Measurements from ENCODE around the gene KLK1.
"Not testable (repeated sequence)": the region's sequence is repeated elsewhere in the genome, so short reads cannot be mapped to it uniquely, and the experiment has no call there.

KLK1 gene

GRCh38 chr19:50791594-50792271 is 31.9 kb downstream of the KLK1 start:
- no peak for FAIRE-seq

DNA sequence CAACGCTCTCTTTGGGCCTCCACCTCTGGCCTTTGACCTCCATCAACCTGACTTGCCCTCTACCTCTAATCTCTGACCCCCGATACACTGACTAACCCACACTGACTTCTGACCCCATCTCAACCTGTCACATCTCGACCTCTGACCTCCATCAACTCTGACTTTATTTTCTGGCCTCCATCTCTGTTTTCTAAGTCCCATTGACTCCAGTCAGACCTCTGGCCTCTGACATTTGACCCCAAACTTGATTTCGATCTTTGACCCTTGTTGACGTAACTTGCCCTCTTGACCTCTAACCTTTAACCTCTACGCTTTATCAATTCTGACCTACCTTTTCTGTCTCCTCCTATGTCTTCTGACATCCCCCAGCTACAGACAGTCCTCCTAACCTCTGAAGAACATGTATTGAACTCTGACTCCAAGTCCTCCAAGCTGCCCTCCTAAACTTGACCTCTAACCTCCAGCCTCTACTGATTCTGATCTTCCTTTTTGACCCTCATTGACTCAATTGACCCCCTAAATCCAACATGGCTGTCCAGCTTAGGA is 32.6 kb downstream of the KLK1 start:
- no peak for FAIRE-seq

GRCh38 chr19:50790396-50790795 is 33.2 kb downstream of the KLK1 start, which contains the start of gene ACP4:
ACP4 (plus strand) TSS chr19:50790415; CDS start chr19:50790415, 0 bp downstream.
- no peak for FAIRE-seq

DNA sequence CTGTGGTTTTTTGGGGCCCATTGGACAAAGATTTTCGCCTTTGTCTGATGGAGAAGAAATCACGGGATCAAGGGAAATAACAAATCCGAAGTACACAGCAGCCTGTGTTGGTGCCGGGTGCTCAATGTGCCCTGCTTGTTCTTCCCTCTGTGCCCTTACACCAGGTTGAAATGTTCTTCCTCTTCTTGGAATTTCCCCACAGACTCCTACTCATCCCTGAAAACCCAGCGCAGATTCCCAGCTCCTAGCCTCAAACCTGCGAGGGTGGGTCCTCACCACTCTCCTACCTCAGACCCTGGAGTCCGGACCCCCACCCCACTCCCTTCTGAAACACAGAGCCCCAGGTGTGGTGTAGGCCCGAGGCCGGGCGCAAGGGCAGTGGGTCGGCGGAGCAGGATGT is 38.3 kb downstream of the KLK1 start:
- no peak for FAIRE-seq

DNA sequence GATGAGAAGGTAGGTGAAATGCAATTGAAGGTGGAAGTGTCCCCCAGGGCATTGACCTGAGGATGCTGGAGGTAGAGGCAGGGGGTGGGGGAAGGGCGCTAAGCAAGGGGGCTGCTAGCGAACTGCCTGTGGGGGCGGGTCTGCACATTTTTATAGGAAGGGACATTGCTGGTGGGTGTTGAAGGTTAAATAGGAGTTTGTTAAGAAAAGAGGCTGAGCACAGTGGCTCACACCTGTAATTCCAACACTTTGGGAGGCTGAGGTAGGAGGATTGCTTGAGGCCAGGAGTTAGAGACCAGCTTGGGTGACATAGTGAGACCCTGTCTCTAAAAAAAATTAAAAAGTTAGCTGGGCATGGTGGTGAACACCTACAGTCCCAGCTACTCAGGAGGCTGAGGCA is 38.9 kb downstream of the KLK1 start:
- FAIRE-seq = no peak

DNA sequence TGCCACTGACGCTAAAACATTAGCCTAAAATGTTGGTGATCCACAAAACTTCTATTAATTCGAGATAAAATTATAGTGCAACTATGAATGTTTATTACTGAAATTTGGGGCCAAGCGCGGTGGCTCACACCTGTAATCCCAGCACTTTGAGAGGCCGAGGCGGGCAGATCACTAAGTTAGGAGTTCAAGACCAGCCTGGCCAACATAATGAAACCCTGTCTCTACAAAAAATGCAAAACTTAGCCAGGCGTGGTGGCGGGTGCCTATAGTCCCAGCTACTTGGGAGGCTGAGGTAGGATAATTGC is 39.8 kb downstream of the KLK1 start:
- not testable (repeated sequence) for FAIRE-seq

GRCh38 chr19:50780753-50781435 is 42.7 kb downstream of the KLK1 start:
- no peak for FAIRE-seq

- no peak for FAIRE-seq
Observed at GRCh38 chr19:50779504-50780457, 43.8 kb downstream of the KLK1 start.

GRCh38 chr19:50778906-50779430 is 44.6 kb downstream of the KLK1 start:
- no peak for FAIRE-seq

DNA sequence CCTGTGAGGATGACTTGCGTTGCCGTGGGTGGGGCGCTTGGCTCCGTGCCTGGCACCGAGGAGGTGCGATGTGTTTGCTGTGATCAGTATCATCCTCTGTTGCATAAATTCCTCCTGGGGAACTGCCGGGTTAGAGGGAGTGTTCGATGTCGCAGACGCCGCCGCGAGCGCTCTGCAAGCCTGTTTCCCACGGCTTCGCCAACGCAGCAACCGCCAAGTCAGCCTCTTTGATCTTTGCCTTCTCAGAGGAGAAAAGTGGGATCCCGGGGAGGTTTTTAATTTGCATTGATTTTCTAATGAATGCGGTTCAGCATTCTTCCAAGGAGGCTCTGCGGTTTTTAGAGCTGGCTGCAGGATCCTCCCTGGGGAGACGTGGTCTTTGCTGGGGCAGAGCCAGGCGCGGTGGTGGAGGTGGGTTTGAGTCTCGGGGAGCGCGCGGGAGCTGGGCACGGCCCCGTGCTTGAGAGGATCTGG is 45.7 kb downstream of the KLK1 start:
- FAIRE-seq = no peak

DNA sequence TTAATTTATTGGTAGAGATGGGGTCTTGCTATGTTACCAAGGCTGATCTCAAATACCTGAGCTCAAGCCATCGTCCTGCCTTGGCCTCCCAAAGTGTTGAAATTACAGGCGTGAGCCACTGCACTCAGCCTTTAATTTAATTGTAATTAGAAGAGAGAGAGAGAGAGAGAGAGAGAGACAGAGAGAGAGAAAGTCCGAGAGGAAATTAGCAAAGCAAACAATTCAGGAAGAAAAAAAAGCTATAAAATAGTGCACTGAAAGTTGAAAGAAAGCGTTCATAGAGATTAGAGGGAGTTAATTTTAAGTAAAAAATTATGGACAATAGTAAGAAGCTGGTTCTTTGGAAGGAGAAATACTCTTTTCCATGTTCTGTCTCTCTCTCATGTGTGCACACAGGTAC is 46.3 kb downstream of the KLK1 start:
- no peak for FAIRE-seq

GRCh38 chr19:50776131-50776530 is 47.5 kb downstream of the KLK1 start:
- FAIRE-seq = no peak

DNA sequence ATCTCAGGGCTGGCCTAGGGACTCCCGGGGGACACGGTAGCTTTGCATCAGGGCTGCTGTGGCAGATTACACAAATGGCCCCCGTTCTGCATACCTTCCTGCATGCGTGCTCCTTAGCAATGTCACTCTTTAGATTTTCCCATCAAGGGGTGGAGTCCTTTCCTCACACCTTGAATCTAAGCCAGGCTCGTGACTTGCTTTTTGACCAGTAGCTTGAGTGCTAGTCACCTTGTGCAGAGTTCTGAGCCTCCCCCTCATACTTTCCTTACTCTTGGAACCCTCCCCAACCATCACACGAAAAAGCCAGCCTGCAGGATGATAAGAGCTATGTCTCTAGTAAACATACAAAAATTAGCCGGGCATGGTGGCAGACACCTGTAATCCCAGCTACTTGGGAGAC is 50.1 kb downstream of the KLK1 start:
- not testable (repeated sequence) for FAIRE-seq

DNA sequence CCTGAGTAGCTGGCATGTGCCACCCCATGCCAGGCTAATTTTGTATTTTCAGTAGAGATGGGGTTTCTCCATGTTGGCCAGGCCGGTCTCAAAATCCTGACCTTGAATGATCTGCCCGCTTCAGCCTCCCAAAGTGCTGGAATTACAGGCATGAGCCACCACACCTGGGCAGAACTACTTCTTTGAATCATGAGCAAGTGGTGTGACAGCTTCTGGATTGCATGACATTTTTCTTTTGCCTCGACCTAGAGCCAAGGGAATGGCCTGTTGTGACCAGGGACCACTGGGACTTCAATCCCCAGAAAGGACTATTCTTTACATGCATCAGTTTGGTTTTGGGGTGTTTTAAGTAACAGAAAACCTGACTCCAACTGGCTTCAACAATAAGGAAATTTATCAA is 50.7 kb downstream of the KLK1 start:
- not testable (repeated sequence) for FAIRE-seq

DNA sequence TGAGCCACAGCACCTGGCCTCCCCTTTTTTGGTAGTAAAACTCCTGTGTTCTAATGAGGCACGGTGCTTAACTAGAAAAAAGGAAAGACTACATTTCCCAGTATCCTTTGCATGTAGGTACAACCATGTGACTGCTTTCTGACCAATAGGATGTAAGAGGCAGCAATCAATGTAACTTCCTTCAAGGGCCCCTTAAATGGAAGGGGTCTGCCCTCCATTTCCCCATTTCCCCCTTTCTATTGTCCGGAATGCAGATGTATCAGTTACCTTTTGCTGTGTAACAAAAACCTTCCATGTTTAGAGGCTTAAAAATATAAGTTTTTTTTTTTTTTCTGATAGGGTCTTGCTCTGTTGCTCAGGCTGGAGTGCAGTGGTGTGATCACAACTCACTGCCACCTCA is 51.1 kb downstream of the KLK1 start:
- FAIRE-seq = no peak

DNA sequence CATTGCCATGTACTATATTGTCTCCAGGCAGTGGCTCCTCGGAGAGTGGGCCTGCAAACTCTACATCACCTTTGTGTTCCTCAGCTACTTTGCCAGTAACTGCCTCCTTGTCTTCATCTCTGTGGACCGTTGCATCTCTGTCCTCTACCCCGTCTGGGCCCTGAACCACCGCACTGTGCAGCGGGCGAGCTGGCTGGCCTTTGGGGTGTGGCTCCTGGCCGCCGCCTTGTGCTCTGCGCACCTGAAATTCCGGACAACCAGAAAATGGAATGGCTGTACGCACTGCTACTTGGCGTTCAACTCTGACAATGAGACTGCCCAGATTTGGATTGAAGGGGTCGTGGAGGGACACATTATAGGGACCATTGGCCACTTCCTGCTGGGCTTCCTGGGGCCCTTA is 52.7 kb downstream of the KLK1 start:
- FAIRE-seq = no peak

GRCh38 chr19:50770164-50770563 is 53.4 kb downstream of the KLK1 start, which contains the start of gene GPR32:
GPR32 (plus strand) TSS chr19:50770464; CDS start chr19:50770601, 137 bp downstream.
- not testable (repeated sequence) for FAIRE-seq

Data from G401.6 (cell line).